HCT116 (cell line): ENCODE data around the gene FAM53B. TPM values are rescaled to one million over a fixed set of nuclear protein-coding genes. Genes with fewer than 3 reads are reported as not detected.

ENCODE experiments used
- ATAC-seq: fragments of 200-7000 bp; cut with Tn5 transposase; 2 replicates; pipeline ENCODE4 v1.9.1; 2020; ENCODE audit warnings: mild to moderate bottlenecking, moderate library complexity
- BruUV-seq: library from RNA; stranded (reverse); fragments of 400-500 nt; replicated peaks from 2 replicates; lab custom pipeline; 2021; lab: Mats Ljungman, UMichigan
- CTCF ChIA-PET: fragments of 300-600 bp; sonication (Branson Sonifier 250); formaldehyde crosslinking; loops from one replicate; lab custom pipeline; 2021; ENCODE audit warnings: antibody characterized with exemption; lab: Charles Lee
- POLR2A ChIA-PET: fragments of 300-600, 350-600 bp; sonication (Branson Sonifier 250); formaldehyde crosslinking; loops from one replicate; lab custom pipeline; 2021; ENCODE audit warnings: antibody characterized with exemption; lab: Charles Lee
- RAD21 ChIA-PET, 2 experiments: fragments of 300-600 bp; sonication (Branson Sonifier 250); formaldehyde crosslinking; loops; one replicate each; lab custom pipeline; 2023; ENCODE audit warnings: low total read pairs in 2 of 2; ENCODE audit not compliant: uncharacterized antibody in 2 of 2, unreplicated experiment in 2 of 2, low non-redundant PET in 1 of 2; lab: Charles Lee
- DNase-seq: peaks from one replicate; pipeline ENCODE4 v3.0.0-alpha.2; 2010; ENCODE audit warnings: low read depth, low spot score
- H2AFZ ChIP-seq: fragments of 200-600 bp; shearing (Covaris generic), sonication (generic); 2 replicates; pipeline ENCODE4 v1.6.1; 2017; ENCODE audit warnings: low read depth, mixed run types, mixed read lengths, antibody characterized with exemption, low read length; ENCODE audit not compliant: poor library complexity, severe bottlenecking
- H3K27ac ChIP-seq: 2 replicates; pipeline ENCODE4 v1.5.1; 2012; ENCODE audit warnings: low read depth, low read length
- H3K27me3 ChIP-seq: fragments of 200-600 bp; sonication (generic); 2 replicates; pipeline ENCODE4 v1.6.1; 2016; ENCODE audit warnings: mixed run types, low read length, mixed read lengths; ENCODE audit not compliant: insufficient read depth
- H3K36me3 ChIP-seq, 2 experiments: fragments of 200-500 bp in 1 of 2; fragments of 200-600 bp in 1 of 2; sonication (Bioruptor generic) in 1 of 2; sonication (generic) in 1 of 2; 2 replicates each; pipeline versions ENCODE4 v1.5.1 to v1.6.1; 2014 to 2016; ENCODE audit warnings: low read length in 2 of 2, inconsistent platforms in 1 of 2, mixed read lengths in 1 of 2, mixed run types in 1 of 2; ENCODE audit not compliant: insufficient read depth in 2 of 2, control insufficient read depth in 1 of 2
- H3K4me1 ChIP-seq, 2 experiments: fragments of 200-600 bp in 1 of 2; sonication (generic) in 1 of 2; 2 replicates each; pipeline versions ENCODE4 v1.5.1 to v1.6.1; 2012 to 2017; ENCODE audit warnings: low read length in 2 of 2, inconsistent platforms in 1 of 2, mild to moderate bottlenecking in 1 of 2, mixed read lengths in 1 of 2, mixed run types in 1 of 2, moderate library complexity in 1 of 2; ENCODE audit not compliant: insufficient read depth in 2 of 2, control insufficient read depth in 1 of 2
- H3K4me2 ChIP-seq: fragments of 200-600 bp; sonication (generic); 2 replicates; pipeline ENCODE4 v1.6.1; 2017; ENCODE audit warnings: mixed run types, low read length, mixed read lengths
- H3K4me3 ChIP-seq, 2 experiments: fragments of 200-600 bp in 1 of 2; sonication (generic) in 1 of 2; replicated peaks in 1 of 2; 2 replicates each; pipeline ENCODE4 v1.5.1; 2011 to 2016; ENCODE audit warnings: low read length in 2 of 2, control low read depth in 1 of 2, low read depth in 1 of 2, mild to moderate bottlenecking in 1 of 2, mixed read lengths in 1 of 2, mixed run types in 1 of 2
- H3K79me2 ChIP-seq: fragments of 200-600 bp; sonication (generic); 2 replicates; pipeline ENCODE4 v1.6.1; 2017; ENCODE audit warnings: mild to moderate bottlenecking, mixed run types, low read length, moderate library complexity, mixed read lengths; ENCODE audit not compliant: insufficient read depth
- H3K9ac ChIP-seq: fragments of 200-600 bp; sonication (generic); 2 replicates; pipeline ENCODE4 v1.6.1; 2016; ENCODE audit warnings: low read length, mixed read lengths
- H3K9me2 ChIP-seq: fragments of 200-600 bp; sonication (generic), shearing (Covaris generic); 2 replicates; pipeline ENCODE4 v1.6.1; 2017; ENCODE audit warnings: mixed run types, mild to moderate bottlenecking, moderate library complexity; ENCODE audit not compliant: insufficient read depth
- H3K9me3 ChIP-seq, 2 experiments: fragments of 200-500 bp in 1 of 2; fragments of 200-600 bp in 1 of 2; sonication (Bioruptor generic) in 1 of 2; sonication (generic) in 1 of 2; 2 replicates each; pipeline ENCODE4 v1.6.1; 2014 to 2017; ENCODE audit warnings: low read length in 2 of 2, mixed read lengths in 2 of 2, inconsistent platforms in 1 of 2, low read depth in 1 of 2, mild to moderate bottlenecking in 1 of 2, mixed run types in 1 of 2, moderate library complexity in 1 of 2; ENCODE audit not compliant: control insufficient read depth in 1 of 2, insufficient read depth in 1 of 2
- H4K20me1 ChIP-seq: fragments of 200-600 bp; sonication (generic), shearing (Covaris generic); 2 replicates; pipeline ENCODE4 v1.6.1; 2017; ENCODE audit warnings: mixed run types, mild to moderate bottlenecking, moderate library complexity; ENCODE audit not compliant: insufficient read depth
- CBX3 ChIP-seq: IDR thresholded peaks from 2 replicates; pipeline ENCODE4 v1.6.1; 2012; ENCODE audit warnings: low read depth
- CTCF ChIP-seq, 3 experiments: fragments of 200-600 bp in 1 of 3; sonication (generic) in 1 of 3; IDR thresholded peaks in 2 of 3; conservative IDR thresholded peaks in 1 of 3; 2 replicates each; pipeline ENCODE4 v1.5.1; 2012 to 2017; ENCODE audit warnings: low read depth in 2 of 3, low read length in 2 of 3, antibody characterized with exemption in 1 of 3, borderline replicate concordance in 1 of 3, control low read depth in 1 of 3, mild to moderate bottlenecking in 1 of 3, mixed read lengths in 1 of 3, mixed run types in 1 of 3, moderate library complexity in 1 of 3; ENCODE audit not compliant: insufficient read depth in 1 of 3
- EGR1 ChIP-seq: IDR thresholded peaks from 2 replicates; pipeline ENCODE4 v1.6.1; 2012; ENCODE audit warnings: low read depth
- ELF1 ChIP-seq: IDR thresholded peaks from 2 replicates; pipeline ENCODE4 v1.6.1; 2012; ENCODE audit warnings: low read depth, borderline replicate concordance
- EZH2 ChIP-seq: fragments of 200-600 bp; sonication (generic); IDR thresholded peaks from 2 replicates; pipeline ENCODE4 v1.6.1; 2017; ENCODE audit warnings: antibody characterized with exemption, mixed run types
- FOSL1 ChIP-seq: IDR thresholded peaks from 2 replicates; pipeline ENCODE4 v1.6.1; 2012; ENCODE audit warnings: low read depth
- MAX ChIP-seq: IDR thresholded peaks from 2 replicates; pipeline ENCODE4 v1.6.1; 2012
- POLR2A ChIP-seq: IDR thresholded peaks from 2 replicates; pipeline ENCODE4 v1.7.0; 2011; ENCODE audit warnings: borderline replicate concordance; ENCODE audit not compliant: insufficient read depth, insufficient read length; ENCODE audit errors: extremely low read depth
- POLR2AphosphoS5 ChIP-seq: IDR thresholded peaks from 2 replicates; pipeline ENCODE4 v1.6.1; 2011; ENCODE audit warnings: mild to moderate bottlenecking, low read depth, low read length, moderate library complexity
- RAD21 ChIP-seq: IDR thresholded peaks from 2 replicates; pipeline ENCODE4 v1.6.1; 2012; ENCODE audit warnings: low read depth, mild to moderate bottlenecking
- REST ChIP-seq: IDR thresholded peaks from 2 replicates; pipeline ENCODE4 v1.6.1; 2012; ENCODE audit warnings: low read depth
- SIN3A ChIP-seq: IDR thresholded peaks from 2 replicates; pipeline ENCODE4 v1.6.1; 2012; ENCODE audit warnings: low read depth
- SP1 ChIP-seq: IDR thresholded peaks from 2 replicates; pipeline ENCODE4 v1.6.1; 2012; ENCODE audit warnings: low read depth
- SRF ChIP-seq: IDR thresholded peaks from 2 replicates; pipeline ENCODE4 v1.6.1; 2012; ENCODE audit warnings: low read depth
- YY1 ChIP-seq: IDR thresholded peaks from 2 replicates; pipeline ENCODE4 v1.6.1; 2011; ENCODE audit warnings: low read length, low read depth, moderate library complexity, mild to moderate bottlenecking; ENCODE audit not compliant: insufficient replicate concordance; ENCODE audit errors: extremely low read depth
- ZBTB33 ChIP-seq: IDR thresholded peaks from 2 replicates; pipeline ENCODE4 v1.6.1; 2011; ENCODE audit warnings: mild to moderate bottlenecking, low read length, moderate library complexity; ENCODE audit not compliant: insufficient replicate concordance; ENCODE audit errors: extremely low read depth
- ZFX ChIP-seq: fragments of 450-650 bp; IDR thresholded peaks from 2 replicates; pipeline ENCODE4 v1.6.1; 2017
- ZNF274 ChIP-seq: fragments of 200-500 bp; sonication (Bioruptor generic); IDR thresholded peaks from 2 replicates; pipeline ENCODE4 v1.6.1; 2014; ENCODE audit warnings: mild to moderate bottlenecking, low read depth, low read length, inconsistent platforms
- intact Hi-C: fragments of 100-400 bp; cut with micrococcal nuclease; formaldehyde crosslinking; loops from 2 replicates; pipeline ENCODE4 v1.10.0; 2022
- total RNA-seq: library from RNA; stranded (reverse); gene quantifications from one replicate; pipeline ENCODE4 v1.2.1, GENCODE V29; 2021; ENCODE audit not compliant: unreplicated experiment

The FAM53B gene
- total RNA-seq, 1 experiment from 2014 or later = 19.6 TPM

- ChIA-PET RAD21 (no interaction called here), CTCF (interaction anchor here (0.6 kb wide), 1 partner anchor 1043 kb away, joined by 3 read pairs; no protein-coding TSS in a partner anchor), POLR2A (no interaction called here)
- BruUV-seq = no TSS peak
- Histone ChIP-seq H3K36me3 (no peaks in the 10 kb centered on the region), H4K20me1 (no peaks in the 10 kb centered on the region), H3K9me2 (no peaks in the 10 kb centered on the region), H3K4me2 (no peak overlapping the region), H3K9me3 (no peaks in the 10 kb centered on the region), H3K27ac (no peak overlapping the region), H3K4me3 (no peak overlapping the region), H3K9ac (no peak overlapping the region), H3K79me2 (no peaks in the 10 kb centered on the region), H2AFZ (no peak overlapping the region), H3K27me3 (no peaks in the 10 kb centered on the region), H3K4me1 (peaks cover 14 to 24% of the 10 kb centered on the region in 2 experiments; a peak in 3 of 4 replicates)
- TF ChIP-seq ELF1 (no peak), FOSL1 (no peak), POLR2AphosphoS5 (no peak), CBX3 (no peak), SP1 (no peak), RAD21 (no peak), SIN3A (no peak), EGR1 (no peak), ZFX (no peak), POLR2A (no peak), REST (no peak), EZH2 (no peak), YY1 (no peak), CTCF (IDR thresholded peaks at IDR 0.05 in 2 of 3, conservative IDR thresholded peaks at IDR 0.05 in 1 of 3; ENCODE audit: borderline replicate concordance in 1 of 3, insufficient read depth in 1 of 3, low read depth in 2 of 3, low read length in 2 of 3) (no peak), ZNF274 (no peak), ZBTB33 (no peak), SRF (no peak), MAX (no peak)
- intact Hi-C loops = no loop called here
- ATAC-seq = no peak
- no peak for DNase-seq
These were observed 151.3 kb downstream of the FAM53B start for GRCh38 chr10:124592736-124593430.
